ENCODE measurements around the gene HYAL4.

- TF ChIP-seq CTCF (IDR thresholded peaks at IDR 0.05; ENCODE audit: insufficient read depth, low read length, poor library complexity, severe bottlenecking): no peak
- no peak for TF ChIP-seq EZH2phosphoT487 (conservative IDR thresholded peaks at IDR 0.05; ENCODE audit: low read length)
These were observed 42.7 kb upstream of the HYAL4 start for GRCh38 chr7:123802249-123802648.
